HEK293T (cell line): ENCODE results near the gene TNFRSF13B.
"Not testable (repeated sequence)": the region's sequence is repeated elsewhere in the genome, so short reads cannot be mapped to it uniquely, and the experiment has no call there.

Source experiments
- CTCF ChIA-PET: fragments of 350-600 bp; formaldehyde crosslinking; extraction: SDS; loops from one replicate; lab custom pipeline; 2021; ENCODE audit warnings: antibody characterized with exemption, inconsistent platforms; lab: Yijun Ruan, JAX
- POLR2A ChIA-PET: fragments of 350-600 bp; formaldehyde crosslinking; extraction: SDS; loops from one replicate; lab custom pipeline; 2020; ENCODE audit warnings: antibody characterized with exemption, inconsistent platforms; lab: Yijun Ruan, JAX
- DNase-seq: peaks from one replicate; pipeline ENCODE4 v3.0.0; 2012; ENCODE audit warnings: mixed read lengths; ENCODE audit errors: extremely low spot score
- ARNT ChIP-seq: fragments of 450-650 bp; IDR thresholded peaks from 2 replicates; pipeline ENCODE4 v1.6.1; 2017; ENCODE audit warnings: mild to moderate bottlenecking
- BHLHE40 ChIP-seq: fragments of 450-650 bp; IDR thresholded peaks from 2 replicates; pipeline ENCODE4 v1.6.1; 2016; ENCODE audit warnings: mild to moderate bottlenecking, moderate library complexity, borderline replicate concordance
- CTBP1 ChIP-seq: fragments of 450-650 bp; IDR thresholded peaks from 2 replicates; pipeline ENCODE4 v1.6.1; 2016; ENCODE audit warnings: borderline replicate concordance
- ELF4 ChIP-seq: fragments of 450-650 bp; IDR thresholded peaks from 2 replicates; pipeline ENCODE4 v1.6.1; 2017; ENCODE audit warnings: antibody characterized with exemption
- FOXA1 ChIP-seq: fragments of 450-650 bp; IDR thresholded peaks from 2 replicates; pipeline ENCODE4 v1.6.1; 2016; ENCODE audit warnings: mild to moderate bottlenecking
- FOXK2 ChIP-seq: fragments of 450-650 bp; IDR thresholded peaks from 2 replicates; pipeline ENCODE4 v1.6.1; 2016; ENCODE audit warnings: mild to moderate bottlenecking
- FOXM1 ChIP-seq: fragments of 450-650 bp; IDR thresholded peaks from 2 replicates; pipeline ENCODE4 v1.6.1; 2017; ENCODE audit warnings: mild to moderate bottlenecking, borderline replicate concordance
- HDGF ChIP-seq: fragments of 450-650 bp; IDR thresholded peaks from 2 replicates; pipeline ENCODE4 v1.6.1; 2017; ENCODE audit warnings: antibody characterized with exemption, borderline replicate concordance
- L3MBTL2 ChIP-seq: fragments of 450-650 bp; conservative IDR thresholded peaks from 2 replicates; pipeline ENCODE4 v1.6.1; 2016; ENCODE audit warnings: mild to moderate bottlenecking
- LEF1 ChIP-seq: fragments of 450-650 bp; IDR thresholded peaks from 2 replicates; pipeline ENCODE4 v1.6.1; 2017; ENCODE audit warnings: mild to moderate bottlenecking, borderline replicate concordance
- NFRKB ChIP-seq: fragments of 450-650 bp; IDR thresholded peaks from 2 replicates; pipeline ENCODE4 v1.6.1; 2016; ENCODE audit warnings: mild to moderate bottlenecking, moderate library complexity
- SP1 ChIP-seq: fragments of 450-650 bp; IDR thresholded peaks from 2 replicates; pipeline ENCODE4 v1.6.1; 2017
- SUZ12 ChIP-seq: fragments of 450-650 bp; IDR thresholded peaks from 2 replicates; pipeline ENCODE4 v1.6.1; 2016; ENCODE audit warnings: mild to moderate bottlenecking
- TARDBP ChIP-seq: fragments of 450-650 bp; IDR thresholded peaks from 2 replicates; pipeline ENCODE4 v1.6.1; 2016
- ZNF384 ChIP-seq: fragments of 450-650 bp; IDR thresholded peaks from 2 replicates; pipeline ENCODE4 v1.6.1; 2016
- TF ChIP-seq, protein P1 (sequence below): fragments of 450-650 bp; IDR thresholded peaks from 2 replicates; pipeline ENCODE4 v1.6.1; 2016

TNFRSF13B gene

DNA sequence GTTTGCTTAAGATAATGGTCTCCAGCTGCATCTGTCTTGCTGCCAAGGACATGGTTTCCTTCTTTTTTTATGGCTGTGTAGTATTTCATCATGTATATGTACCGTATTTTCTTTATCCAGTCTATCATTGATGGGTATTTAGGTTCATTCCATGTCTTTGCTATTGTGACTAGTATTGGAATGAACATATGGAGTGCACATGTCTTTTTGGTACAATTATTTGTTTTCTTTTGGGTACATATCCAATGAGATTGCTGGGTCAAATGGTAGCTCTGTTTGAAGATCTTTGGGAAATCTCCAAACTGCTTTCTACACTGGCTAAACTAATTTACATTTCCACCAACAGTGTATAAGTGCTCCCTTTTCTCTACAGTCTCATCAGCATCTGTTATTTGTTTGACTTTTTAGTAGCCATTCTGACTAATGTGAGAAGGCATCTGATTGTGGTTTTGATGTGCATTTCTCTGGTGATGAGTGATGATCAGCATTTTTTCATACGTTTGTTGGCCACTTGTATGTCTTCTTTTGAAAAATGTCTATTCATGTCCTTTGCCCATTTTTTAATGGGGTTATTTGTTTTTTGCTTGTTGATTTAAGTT lies 66.2 kb downstream of the TNFRSF13B start:
- TF ChIP-seq NFRKB (no peak), FOXK2 (no peak), ELF4 (no peak), L3MBTL2 (no peak), SP1 (no peak), LEF1 (no peak), FOXA1 (no peak), SUZ12 (no peak), ARNT (no peak), ZNF384 (no peak), TARDBP (no peak), FOXM1 (no peak), BHLHE40 (no peak), HDGF (no peak), CTBP1 (no peak)
- TF ChIP-seq, protein P1, sequence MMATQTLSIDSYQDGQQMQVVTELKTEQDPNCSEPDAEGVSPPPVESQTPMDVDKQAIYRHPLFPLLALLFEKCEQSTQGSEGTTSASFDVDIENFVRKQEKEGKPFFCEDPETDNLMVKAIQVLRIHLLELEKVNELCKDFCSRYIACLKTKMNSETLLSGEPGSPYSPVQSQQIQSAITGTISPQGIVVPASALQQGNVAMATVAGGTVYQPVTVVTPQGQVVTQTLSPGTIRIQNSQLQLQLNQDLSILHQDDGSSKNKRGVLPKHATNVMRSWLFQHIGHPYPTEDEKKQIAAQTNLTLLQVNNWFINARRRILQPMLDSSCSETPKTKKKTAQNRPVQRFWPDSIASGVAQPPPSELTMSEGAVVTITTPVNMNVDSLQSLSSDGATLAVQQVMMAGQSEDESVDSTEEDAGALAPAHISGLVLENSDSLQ: no peak
- ChIA-PET CTCF (no interaction called here), POLR2A (interaction anchor here (0.6 kb wide), 1 partner anchor 41 kb away, joined by 3 read pairs; no protein-coding TSS in a partner anchor)
- DNase-seq: no peak

DNA sequence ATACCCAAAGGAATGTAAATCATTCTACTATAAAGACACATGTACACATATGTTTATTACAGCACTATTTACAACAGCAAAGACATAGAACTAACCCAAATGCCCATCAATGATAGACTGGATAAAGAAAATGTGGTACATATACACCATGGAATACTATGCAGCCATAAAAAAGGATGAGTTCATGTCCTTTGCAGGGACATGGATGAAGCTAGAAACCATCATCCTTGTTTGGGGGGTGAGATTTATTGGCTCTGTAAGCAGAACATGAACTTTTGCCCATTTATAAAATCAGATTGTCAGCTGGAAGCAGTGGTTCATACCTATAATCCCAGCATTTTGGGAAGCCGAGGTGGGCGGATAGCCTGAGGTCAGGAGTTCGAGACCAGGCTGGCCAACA lies 68.8 kb downstream of the TNFRSF13B start:
- POLR2A ChIA-PET: not testable (repeated sequence)

DNA sequence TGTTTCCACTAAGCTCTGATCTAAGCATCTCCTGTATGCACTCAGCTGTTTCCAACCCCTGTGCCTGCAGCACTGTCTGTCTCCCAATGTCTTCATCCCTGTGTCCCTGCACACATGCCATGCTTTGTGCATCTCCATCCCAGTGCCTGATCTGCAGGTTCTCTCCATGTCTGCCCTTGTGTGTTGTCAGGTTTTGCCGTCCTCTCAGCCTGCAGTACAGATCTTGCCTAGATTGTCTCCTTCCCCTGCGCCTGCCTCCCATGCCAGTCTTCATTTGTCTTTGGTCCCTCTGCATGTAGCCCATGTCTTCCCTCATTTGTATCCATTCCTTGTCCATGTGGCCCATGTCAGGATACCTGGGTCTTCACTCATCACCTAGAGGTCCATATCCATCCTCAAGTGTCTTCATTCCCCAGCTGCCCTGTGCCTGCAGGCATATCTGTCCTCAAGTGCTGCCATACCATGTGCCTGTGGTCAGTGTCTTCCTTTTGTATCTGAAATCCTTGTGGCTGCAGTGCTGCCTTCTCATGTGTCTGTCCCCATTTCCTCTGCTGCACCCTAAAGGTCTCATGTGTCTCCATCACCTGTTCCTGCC lies 71.5 kb downstream of the TNFRSF13B start:
- CTCF ChIA-PET: interaction anchor here (1.4 kb wide), 1 partner anchor 91 kb away, joined by 3 read pairs; no protein-coding TSS in a partner anchor
- POLR2A ChIA-PET: no interaction called here
- DNase-seq: no peak
- TF ChIP-seq SUZ12: no peak
- no peak for TF ChIP-seq ARNT
- no peak for TF ChIP-seq FOXA1
- no peak for TF ChIP-seq TARDBP
- TF ChIP-seq ZNF384: no peak
- TF ChIP-seq LEF1: no peak
- TF ChIP-seq SP1: no peak
- TF ChIP-seq BHLHE40: no peak
- TF ChIP-seq NFRKB: no peak
- TF ChIP-seq HDGF: no peak
- TF ChIP-seq CTBP1: no peak
- TF ChIP-seq FOXK2: no peak
- TF ChIP-seq, protein P1: no peak
- TF ChIP-seq FOXM1: no peak
- no peak for TF ChIP-seq ELF4
- TF ChIP-seq L3MBTL2: no peak

More for the DNA sequence above, 68.8 kb downstream of the TNFRSF13B start:
- CTCF ChIA-PET, DNase-seq: not testable (repeated sequence)

DNA sequence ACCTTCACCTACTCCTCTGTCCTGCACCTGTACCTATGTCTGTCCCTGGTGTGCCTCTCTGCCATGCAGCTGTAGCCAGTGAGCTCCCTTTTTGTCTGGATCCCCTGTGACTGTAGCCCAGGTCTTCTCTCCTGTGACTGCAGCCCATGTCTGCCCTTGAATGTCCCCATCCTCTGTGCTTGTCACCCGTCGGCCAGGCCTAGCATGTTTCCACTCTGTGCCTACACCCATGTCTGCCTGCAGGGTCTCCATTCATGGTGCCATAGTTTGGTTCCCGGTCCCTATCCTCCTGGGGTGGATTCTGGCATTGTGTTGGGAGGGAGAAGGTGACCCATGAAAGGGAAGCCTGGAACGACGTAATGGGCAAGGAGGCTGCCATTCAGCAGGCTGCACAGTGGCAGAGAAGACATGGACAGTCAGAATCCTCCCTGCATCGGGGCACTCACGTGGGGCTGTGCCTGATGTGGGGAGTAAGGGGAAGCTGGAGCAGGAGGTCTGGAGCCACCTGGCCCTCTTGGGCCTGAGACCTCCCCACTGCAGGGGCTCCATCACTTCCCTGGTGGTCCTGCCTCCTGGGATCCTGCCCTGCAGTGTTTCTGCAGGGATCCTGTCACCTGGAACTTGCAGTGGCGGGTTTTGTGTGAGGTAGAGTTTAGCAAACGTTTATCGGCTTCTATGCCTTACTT lies 74.6 kb downstream of the TNFRSF13B start:
- CTCF ChIA-PET, DNase-seq, POLR2A ChIA-PET: not testable (repeated sequence)

DNA sequence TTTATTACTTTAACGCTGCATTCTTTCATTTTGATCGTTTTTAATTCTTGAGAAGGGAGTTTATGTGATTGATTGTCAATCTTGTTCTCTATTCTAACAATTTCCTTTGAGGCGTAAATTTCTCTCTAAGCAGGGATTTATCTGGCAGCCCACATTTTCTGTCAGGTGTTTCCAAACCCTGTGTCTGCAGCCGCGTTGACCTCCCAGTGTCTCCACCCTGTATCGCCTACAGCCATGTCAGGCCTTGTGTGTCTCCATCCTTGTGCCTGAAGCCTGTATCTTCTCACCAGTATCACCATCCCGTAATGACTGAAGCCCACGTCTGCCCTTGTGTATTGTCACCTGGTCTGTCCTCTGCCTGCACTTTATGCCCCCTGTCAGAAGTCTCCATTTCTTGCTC lies 75.7 kb downstream of the TNFRSF13B start:
- CTCF ChIA-PET, DNase-seq, POLR2A ChIA-PET: not testable (repeated sequence)

DNA sequence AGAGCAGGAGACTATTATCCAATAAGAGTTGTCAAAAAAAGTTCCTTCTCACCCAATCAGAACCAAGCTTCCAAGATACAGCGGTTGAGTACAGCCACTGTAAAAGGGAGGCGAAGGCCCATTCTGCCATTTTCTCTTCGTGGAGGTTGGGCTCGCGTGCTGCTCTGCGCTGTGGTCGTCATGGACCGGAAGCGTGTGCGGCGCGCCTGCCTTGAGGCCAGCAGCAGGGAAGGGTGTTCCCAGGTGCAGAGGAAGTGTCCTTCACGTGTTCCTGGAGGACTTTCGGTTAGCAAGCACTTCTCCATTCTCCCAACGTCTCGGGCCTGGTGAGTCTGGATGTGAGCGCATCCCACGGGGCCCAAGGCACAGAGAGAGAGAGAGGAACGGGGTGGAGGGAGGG lies 78.4 kb downstream of the TNFRSF13B start:
- CTCF ChIA-PET, POLR2A ChIA-PET, DNase-seq: not testable (repeated sequence)

DNA sequence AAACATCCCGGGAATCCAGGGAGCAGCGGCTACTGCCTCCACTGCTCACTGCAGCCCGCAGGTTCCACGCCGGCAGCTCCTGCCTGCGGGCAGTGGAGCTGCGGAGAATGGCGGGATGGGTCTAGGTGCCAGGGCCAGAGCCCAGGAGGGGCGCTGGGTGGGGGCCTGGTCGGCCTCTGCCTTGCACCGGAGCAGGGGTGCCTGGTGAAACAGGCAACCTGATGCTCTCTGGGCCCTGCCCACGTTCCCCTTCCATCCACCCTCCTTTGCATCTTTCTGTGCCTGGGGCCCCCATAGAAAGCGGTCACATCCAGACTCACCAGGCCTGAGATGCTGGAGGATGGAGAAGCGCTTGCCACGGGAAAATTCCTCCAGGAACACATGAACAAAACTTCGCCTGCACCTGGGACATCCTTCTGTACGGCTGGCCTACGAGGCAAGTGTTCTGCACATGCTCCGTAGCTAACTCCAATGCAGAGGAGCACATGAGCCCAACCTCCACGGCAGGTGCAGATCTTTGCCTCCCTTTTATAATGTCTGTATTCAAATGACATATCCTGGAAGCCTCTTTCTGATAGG lies 79.0 kb downstream of the TNFRSF13B start:
- POLR2A ChIA-PET, DNase-seq, CTCF ChIA-PET: not testable (repeated sequence)

DNA sequence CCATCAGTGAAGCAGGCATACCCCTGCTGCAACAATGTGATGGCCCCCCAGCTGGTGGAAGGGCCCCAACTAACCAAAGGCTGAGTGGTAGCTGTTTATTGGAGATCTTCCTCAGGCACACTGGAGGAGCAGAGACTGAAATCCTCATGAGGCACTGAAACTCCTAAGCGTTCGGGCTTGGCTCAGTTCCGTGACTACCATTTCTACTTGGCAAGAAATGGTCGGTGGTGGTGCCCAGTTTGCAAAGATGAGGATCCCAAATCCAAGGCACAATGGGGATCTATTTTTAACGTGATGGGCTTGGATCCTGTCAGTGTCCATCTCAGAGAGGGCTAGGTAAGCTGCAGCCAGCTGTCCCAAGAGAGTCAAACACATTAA lies 82.8 kb downstream of the TNFRSF13B start:
- TF ChIP-seq HDGF: no peak
- ChIA-PET CTCF (no interaction called here), POLR2A (no interaction called here)
- DNase-seq: no peak
